ENCODE data around the gene ADAM20.
"Not testable (repeated sequence)": the region's sequence is repeated elsewhere in the genome, so short reads cannot be mapped to it uniquely, and the experiment has no call there.

Gene ADAM20

DNA sequence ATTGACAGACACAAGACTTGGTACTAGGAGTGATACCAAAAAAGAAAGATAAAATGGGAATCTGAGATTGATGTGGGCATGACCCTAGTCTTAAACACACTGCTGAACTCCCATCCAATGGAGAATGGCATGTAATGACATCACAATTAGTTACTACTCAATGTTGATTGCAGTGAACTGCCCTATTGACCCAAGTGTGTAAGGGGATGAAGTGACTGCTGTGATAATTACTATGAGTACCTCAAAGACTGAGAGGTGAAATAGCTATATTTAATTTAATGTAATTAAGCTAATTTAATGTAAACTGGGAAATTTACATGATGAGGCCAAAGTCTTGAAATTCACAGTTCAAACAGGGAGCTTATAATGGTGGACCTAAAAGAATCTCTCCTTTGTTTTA is at the start of gene ADAM20:
ADAM20 (minus strand) TSS at position 101 of the 400 bp plus-strand sequence. CDS start 10,247 bp downstream, outside the sequence.
- DNase-seq: no peak

GRCh38 chr14:70576891-70577290 is 42.1 kb upstream of the ADAM20 start:
- no peak for DNase-seq

GRCh38 chr14:70573050-70573449 is 38.2 kb upstream of the ADAM20 start:
- no peak for DNase-seq

DNA sequence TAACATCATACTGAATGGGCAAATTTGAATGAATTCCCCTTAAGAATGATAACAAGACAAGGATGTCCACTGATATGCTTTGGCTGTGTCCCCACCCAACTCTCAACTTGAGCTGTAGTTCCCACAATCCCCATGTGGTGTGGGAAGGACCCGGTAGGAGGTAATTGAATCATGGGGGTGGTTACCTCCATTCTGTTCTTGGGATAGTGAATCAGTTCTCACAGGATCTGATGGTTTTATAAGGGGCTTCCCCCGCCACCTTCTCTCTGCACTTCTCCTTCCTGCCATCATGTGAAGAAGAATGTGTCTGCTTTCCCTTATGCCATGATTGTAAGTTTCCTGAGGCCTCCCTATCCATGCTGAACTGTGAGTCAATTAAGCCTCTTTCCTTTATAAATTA is 36.3 kb upstream of the ADAM20 start:
- no peak for DNase-seq

DNA sequence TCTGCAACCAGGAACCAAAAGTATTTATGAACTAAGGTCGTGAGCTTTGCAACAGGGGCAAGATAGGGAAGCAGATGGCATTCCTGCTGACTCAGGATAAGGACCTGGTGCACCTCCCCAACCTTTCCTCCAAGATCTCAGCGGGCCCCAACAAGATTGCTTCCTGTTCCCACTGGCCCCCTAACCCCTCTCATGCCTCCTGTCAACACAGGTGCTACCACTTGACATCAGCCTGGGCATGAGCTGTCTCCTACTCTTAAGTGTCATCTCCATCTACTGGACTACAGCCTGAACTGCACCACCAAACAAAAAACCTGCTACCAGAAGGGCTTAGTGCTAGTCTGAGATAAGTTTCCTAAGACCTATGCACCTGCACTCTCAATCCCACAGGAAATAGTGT is 33.0 kb upstream of the ADAM20 start:
- DNase-seq: peak; percentile 10

GRCh38 chr14:70563869-70564268 is 29.1 kb upstream of the ADAM20 start:
- DNase-seq: no peak

DNA sequence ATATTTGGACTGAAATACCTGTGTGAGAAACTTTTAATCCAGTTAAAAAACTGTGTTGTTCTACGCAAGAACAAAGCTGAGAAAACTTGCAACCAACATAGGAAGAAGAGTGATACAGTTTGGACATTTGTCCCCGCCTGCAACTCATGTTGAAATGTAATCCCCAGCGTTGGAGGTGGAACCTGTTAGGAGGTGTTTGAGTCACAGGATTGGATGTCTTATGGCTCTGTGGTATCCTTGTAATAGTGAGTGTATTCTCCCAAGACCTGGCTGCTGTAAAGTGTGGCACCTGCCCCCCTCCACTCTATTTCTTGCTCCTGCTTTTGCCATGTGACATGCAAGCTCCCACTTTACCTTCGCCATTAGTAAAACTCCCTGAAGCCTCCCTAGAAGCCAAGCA is 28.6 kb upstream of the ADAM20 start:
- DNase-seq: no peak

DNA sequence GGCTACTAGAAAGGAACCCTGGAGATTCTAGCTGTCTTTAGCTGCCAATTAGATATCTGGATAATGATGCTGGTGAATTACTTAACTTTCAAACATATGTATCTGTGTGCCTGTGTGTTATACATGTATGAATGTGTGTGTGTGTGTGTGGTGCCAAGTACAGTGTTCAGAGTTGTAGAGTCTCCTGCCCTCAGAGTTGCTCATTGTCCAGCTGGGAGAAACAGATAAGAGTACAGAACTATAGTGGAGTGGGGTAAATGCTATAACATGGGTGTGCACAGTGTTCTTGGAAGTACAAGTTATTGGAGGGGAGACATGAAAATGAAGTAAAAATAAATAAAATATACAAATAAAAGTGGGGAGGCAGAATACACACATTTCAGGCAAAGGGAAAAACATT is 23.6 kb upstream of the ADAM20 start:
- no peak for DNase-seq

- DNase-seq: no peak
Observed at GRCh38 chr14:70555890-70556289, 21.1 kb upstream of the ADAM20 start.

- no peak for DNase-seq
Observed at GRCh38 chr14:70538087-70538486, 3.3 kb upstream of the ADAM20 start.

DNA sequence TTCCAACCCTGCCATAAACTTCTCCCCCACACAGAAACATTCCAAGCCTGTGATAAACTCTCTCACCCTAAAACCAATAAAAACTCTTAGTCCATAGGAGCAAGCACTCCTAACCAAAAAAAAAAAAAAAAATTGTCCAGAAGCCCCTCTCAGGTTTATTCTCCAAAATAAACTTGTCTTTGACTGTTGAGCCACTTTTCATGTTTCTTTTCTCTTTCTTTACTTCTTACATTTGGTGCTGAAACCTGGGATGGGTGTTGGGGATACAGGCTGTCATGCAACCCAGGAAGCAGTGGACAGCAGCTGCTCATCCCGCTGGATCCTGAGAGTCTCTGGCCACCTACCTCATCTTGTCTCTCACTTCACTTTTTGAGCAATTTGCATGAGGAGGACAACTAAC is 2.0 kb upstream of the ADAM20 start:
- no peak for DNase-seq

DNA sequence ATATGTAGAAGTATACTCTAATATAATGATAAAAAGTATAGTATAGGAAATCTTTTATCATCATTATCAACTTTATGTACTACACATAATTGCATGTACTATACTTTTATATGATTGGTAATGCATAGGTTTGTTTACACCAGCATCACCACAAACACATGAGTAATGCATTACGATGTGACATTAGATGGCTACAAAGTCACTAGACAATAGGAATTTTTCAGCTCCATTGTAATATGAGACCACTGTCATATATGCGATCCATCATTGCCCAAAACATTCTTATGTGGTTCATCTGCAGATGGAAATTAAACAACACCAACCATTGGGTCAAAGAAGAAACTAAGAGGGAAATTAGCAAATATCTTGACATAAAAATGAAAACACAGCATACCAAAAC is 4.4 kb downstream of the ADAM20 start:
- DNase-seq: no peak

DNA sequence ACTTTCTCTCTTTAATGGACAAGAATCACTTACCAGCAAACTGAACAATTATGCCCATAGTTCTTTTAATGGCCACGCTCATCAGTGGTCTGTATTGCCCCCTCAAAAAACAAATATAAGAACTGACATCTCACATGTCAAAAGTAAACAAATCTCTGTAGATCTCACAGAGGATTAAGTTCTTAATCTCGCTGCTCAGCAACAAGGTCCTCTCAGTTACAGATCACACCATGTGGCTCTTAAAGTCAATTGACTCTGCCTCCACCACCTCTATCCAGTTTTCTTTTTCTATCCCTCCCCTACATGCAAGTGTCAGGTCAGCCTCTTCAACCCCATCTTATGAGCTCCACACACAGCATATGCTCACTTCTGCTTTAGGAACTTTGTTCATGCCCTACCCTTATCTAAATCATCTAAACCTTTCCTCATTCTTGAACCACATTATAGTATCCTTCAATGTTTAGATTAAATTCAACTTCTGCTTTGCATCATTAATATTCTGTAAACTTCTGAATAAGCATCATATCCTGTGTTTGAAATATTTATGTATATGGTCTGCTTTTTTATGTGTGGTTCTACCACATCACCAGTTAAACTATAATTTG is 7.2 kb downstream of the ADAM20 start:
- DNase-seq: no peak

- DNase-seq: no peak
Observed at GRCh38 chr14:70525691-70526090, 9.1 kb downstream of the ADAM20 start.

DNA sequence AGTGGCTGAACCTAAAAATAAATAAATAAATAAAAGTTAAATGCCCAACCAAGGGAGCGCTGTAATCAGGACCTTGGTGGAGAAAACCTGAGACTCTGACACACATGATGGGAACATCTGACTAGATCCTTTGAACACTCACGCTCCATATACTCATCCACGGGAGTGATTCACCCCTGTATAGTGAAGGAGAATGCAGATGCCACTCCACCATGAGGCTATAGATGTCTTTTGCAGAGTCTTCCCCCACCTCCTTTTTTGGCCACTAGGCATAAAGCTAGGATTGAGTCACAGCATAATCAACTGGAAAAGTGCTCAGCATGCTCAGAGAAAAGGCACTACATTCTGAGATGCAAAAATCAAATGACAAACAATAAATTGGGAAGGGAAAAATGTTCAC is 19.0 kb downstream of the ADAM20 start:
- DNase-seq: no peak

DNA sequence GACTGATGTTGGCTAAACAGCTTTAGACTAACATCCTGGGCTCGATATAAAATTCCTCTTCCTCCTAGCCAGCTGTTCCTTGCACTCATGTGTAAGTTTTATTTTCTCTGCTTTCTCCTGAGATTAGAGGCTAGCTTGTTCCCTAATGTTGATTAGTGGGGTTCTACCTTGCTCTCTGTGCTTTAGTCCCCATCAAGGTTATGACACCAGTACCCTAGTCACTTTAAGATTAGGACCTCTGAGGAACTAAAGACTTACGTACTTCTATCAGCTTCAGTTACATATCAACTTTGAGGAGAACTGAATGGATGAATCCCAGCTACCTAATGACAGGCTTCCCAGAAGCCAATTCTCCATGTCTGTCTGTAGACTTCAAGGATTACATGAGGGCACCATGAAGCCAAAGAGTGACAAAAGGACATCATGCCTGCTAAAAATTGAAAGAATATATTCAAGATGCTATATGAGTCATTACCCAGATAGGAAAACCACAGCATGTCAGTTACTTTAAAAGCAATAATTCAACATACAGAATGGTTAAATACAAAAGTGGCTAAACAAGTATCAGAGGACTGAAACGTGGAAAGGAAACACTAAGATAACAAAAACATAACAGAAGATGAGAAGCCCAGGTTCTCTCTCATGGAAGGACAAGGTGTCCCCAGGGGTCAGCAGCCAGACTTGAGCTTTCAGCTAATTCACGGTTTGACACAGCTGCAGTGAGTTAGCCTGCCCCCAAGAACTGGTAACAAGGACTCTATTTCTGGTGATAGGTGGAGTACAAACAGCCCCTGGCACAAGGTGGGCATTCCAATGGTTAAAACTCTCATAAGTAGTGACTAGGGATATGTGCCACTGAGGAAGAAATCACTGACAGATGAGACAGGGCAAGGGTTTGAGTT is 20.4 kb downstream of the ADAM20 start:
- no peak for DNase-seq

- no peak for DNase-seq
Observed at GRCh38 chr14:70498191-70498590, 36.6 kb downstream of the ADAM20 start.

DNA sequence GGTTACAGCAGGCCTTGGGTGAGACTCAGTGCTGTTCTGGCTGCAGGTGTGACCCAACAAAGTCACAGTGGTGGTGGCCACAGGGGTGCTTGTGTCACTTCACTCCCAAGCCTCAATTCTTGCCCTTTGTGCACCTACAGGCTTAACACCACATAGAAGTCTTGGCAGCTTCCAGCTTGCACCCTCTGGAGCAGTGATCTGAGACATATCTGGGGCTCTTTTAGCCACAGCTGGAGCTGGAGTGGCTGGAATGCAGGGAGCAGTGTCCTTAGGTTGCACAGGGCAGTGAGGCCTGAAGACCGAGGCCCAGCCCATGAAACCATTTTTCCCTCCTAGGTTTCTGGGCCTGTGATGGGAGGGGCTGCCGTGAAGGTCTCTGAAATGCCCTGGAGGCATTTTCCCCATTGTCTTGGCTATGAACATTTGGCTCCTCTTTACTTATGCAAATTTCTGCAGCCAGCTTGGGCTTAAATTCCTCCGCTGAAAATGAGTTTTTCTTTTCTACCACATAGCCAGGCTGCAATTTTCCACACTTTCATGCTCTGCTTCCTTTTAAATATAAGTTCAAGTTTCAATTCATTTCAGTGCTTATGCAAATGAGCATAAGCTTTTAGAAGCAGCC is 45.1 kb downstream of the ADAM20 start:
- no peak for DNase-seq

GRCh38 chr14:70477356-70478105 is 57.3 kb downstream of the ADAM20 start:
- not testable (repeated sequence) for DNase-seq

- DNase-seq: not testable (repeated sequence)
Observed at GRCh38 chr14:70475459-70475858, 59.3 kb downstream of the ADAM20 start.

DNA sequence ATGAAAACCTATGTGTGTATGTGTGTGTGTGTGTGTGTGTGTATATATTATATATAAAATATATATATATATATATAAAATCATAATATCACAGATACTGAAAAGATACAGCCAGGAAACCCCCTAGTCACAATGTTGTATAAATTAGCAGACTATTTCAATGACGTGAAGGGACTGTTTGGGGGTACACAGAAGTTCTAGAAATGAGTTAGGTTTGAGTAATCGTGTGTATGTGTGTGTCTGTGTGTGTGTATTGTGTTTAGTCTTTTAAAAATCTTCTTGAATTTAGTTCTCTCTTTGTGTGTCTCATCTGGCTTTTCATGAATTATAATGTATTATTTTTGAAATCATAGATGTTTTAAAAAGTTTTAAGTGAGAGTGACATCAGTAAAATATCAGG is 61.0 kb downstream of the ADAM20 start:
- no peak for DNase-seq

Measured in CD4-positive, alpha-beta T cell treated with Interleukin-17A for 1 hour (primary cell).